ENCODE measurements around the gene ZC3H12A.

DNA sequence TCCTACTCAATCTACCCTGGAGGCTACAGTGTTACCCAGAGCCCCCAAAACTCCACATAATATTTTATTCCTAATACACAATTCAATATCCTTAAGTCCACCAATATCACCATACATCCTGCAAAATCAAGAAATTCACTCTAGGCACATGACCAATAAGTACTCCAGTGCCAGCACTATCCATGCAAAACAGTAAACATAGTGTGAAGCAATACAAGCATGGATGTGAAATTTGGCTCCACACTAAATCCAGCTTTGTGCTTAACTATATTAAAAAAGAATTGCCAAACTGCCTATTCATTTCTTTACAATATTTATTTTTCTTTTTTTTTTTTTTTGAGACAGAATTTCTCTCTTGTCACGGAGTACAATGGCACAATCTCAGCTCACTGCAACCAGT is 43.2 kb downstream of the ZC3H12A start:
- no peak for TF ChIP-seq POLR2A (IDR thresholded peaks at IDR 0.05)
- TF ChIP-seq, protein P1, sequence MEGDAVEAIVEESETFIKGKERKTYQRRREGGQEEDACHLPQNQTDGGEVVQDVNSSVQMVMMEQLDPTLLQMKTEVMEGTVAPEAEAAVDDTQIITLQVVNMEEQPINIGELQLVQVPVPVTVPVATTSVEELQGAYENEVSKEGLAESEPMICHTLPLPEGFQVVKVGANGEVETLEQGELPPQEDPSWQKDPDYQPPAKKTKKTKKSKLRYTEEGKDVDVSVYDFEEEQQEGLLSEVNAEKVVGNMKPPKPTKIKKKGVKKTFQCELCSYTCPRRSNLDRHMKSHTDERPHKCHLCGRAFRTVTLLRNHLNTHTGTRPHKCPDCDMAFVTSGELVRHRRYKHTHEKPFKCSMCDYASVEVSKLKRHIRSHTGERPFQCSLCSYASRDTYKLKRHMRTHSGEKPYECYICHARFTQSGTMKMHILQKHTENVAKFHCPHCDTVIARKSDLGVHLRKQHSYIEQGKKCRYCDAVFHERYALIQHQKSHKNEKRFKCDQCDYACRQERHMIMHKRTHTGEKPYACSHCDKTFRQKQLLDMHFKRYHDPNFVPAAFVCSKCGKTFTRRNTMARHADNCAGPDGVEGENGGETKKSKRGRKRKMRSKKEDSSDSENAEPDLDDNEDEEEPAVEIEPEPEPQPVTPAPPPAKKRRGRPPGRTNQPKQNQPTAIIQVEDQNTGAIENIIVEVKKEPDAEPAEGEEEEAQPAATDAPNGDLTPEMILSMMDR (IDR thresholded peaks at IDR 0.05): no peak
